Measurements from ENCODE around the gene MRPS7.
"Not testable (repeated sequence)": the region's sequence is repeated elsewhere in the genome, so short reads cannot be mapped to it uniquely, and the experiment has no call there.

Gene MRPS7

DNA sequence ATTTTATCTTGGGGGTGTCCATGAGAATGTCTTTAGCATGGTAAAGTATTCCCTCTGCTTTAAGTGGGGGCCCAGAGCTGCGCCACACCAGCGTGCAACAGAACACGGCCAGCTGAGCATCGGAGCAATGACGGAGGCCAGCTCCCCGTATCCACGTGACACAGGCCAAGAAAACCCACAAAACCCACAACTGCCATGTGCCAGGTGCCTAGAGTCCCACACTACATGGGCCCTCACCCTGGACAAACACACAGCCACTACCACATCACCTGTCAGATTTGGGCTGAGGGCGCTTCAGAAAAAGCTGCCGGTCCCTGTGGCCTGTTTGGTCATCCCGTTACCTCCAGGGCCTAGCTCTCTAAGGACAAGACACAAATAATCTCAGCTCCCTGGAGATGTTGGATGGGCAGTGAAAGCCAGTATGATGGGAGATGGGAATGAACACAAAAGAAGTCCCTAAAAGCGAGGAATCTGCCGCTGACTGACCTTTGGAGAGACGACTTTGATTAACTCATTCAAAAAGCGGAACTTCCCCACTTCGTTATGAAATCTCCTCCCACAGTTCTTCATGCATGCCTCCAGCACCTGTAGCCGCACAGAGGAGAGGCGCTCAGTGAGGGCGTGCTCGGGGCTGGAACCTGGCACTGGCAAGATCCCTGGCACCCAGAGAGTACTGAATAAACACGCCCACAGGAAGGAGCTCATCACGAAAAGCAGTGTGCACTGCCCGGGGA, 17.4 kb upstream of the MRPS7 start:
- DNase-seq (ENCODE audit: low spot score): no peak

DNA sequence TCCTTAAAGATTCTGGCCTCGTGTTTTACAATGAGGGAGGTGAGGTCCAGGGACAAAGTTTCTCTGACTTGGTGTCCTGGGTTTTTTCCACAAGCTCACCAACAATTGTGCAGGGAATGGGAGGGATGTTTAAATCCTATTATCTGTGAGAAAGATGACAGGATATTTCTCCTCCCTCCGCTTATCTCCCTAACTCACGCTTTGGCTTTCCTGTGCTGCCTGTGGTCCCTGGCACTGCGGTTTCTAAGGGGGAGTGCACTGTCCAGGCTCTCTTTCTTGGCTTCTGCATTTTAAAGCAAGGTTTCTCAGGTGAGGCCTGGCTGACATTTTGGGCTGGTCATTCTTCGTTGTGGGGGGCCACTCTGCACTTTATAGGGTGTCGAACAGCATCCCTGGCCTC, 16.7 kb upstream of the MRPS7 start:
- DNase-seq (ENCODE audit: low spot score): no peak

DNA sequence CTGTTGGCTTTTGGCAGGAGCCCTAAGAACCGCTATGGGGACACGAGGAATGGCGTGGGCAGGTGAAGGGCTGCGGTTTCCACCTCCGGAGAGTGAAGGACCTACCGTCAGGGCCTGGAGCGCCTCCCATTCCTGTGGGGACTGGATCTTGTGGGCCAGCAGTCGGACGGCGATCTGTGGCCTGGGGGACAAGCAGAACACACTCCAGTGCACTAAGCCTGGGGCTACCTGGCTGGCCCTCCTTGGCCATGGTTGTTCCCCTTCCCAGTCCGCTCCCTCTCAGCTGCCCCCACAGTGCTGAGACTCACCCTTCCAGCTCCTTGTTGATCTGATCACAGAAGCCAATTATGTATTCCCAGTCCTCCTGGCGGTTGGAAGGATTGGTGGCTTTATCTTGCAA, 15.3 kb upstream of the MRPS7 start:
- DNase-seq (ENCODE audit: low spot score): no peak

DNA sequence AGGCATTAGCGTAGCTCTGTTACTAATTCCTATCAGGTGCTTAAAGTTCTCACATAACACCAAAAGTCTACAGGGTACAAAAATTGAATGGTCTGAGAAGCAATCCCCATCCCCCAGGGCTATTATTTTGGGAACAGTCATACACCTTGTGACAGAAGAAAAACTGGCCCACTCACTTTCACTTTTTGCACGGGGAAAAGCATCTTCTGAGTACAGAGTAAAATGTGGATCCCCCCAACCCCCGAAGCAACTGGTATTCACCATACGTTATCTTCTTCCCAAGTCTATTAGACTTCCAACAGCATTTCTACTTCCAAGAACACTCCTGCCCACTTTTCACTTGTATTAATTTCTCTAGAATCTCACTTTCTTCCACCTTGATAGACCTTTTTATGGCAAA, 12.1 kb upstream of the MRPS7 start:
- no peak for DNase-seq (ENCODE audit: low spot score)

DNA sequence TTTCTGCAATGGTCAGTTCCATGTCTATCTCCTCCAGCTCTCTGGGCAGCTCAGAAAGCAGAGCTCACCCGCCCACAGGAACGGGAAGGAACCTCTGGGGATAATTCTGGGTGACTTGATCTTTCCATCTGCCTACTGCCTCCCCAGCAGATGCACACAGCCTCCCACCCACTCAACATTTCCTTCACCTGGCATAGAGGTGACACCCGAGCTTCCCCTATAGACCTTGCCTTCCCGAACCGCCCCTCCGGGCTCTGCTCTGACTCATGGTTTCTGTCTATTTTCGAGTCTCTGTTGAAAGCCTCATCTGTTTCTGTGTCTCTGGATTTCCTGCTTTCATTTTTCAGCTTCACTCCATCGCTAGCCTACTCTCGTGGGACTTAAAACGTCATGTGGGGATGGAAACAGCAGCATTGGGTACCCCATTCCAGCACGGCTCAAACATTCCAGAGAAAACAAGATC, 11.6 kb upstream of the MRPS7 start:
- no peak for DNase-seq (ENCODE audit: low spot score)

DNA sequence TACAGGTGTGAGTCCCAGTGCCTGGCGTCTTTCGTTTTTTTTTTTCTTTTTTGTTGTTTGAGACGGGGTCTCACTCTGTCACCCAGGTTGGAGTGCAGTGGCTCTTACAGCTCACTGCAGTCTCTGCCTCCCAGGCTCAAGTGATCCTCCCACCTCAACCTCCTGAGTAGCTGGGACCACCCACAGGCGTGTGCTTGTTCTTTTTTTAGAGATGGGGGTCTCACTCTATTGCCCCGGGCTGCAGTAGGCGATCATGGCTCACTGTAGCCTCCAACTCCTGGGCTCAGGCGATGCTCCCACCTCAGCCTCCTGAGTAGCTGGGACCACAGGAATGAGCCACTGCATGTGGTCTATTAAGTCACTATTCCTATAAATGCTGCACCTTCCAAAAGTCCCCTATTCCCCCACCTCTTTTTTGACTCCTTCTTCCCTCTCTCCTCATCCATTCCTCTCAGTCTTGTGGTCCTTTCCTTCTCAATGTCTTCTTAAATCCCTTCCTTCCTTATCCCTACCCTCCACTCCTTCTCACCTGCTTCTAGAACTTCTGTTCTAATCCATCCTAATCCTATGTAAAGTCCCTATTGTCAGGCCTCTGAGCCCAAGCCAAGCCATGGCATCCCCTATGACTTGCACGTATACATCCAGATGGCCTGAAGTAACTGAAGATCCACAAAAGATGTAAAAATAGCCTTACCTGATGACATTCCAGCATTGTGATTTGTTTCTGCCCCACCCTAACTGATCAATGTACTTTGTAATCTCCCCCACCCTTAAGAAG, 9.5 kb upstream of the MRPS7 start:
- no peak for DNase-seq (ENCODE audit: low spot score)

DNA sequence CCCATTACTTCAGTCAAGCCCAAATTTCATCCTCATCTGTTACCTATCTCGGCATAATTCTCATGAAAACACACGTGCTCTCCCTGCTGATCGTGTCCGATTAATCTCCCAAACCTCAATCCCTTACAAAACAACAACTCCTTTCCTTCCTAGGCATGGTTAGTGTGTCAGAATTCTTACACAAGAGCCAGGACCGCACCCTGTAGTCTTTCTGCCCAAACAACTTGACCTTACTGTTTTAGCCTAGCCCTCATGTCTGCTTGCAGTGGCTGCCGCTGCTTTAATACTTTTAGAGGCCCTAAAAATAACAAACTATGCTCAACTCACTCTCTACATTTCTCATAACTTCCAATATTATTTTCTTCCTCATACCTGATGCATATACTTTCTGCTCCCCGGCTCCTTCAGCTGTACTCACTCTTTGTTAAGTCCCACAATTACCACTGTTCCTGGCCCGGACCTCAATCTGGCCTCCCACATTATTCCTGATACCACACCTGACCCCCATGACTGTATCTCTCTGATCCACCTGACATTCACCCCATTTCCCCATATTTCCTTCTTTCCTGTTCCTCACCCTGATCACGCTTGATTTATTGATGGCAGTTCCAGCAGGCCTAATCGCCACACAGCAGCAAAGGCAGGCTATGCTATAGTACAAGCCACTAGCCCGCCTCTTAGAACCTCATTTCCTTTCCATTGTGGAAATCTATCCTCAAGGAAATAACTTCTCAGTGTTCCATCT, 5.6 kb upstream of the MRPS7 start:
- not testable (repeated sequence) for DNase-seq (ENCODE audit: low spot score)

DNA sequence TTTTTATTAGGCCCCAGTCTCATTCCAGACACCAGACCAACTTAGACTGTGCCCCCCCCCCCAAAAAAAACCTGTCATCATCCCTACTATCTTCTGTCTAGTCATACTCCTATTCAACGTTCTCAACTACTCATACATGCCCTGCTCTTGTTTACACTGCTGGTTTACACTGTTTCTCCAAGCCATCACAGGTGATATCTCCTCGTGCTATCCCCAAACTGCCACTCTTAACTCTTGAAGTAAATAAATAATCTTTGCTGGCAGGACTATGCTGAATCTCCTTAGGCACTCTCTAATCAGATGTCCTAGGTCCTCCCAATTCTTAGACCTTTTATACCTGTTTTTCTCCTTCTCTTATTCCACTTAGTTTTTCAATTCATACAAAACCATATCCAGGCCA, 4.5 kb upstream of the MRPS7 start:
- not testable (repeated sequence) for DNase-seq (ENCODE audit: low spot score)

DNA sequence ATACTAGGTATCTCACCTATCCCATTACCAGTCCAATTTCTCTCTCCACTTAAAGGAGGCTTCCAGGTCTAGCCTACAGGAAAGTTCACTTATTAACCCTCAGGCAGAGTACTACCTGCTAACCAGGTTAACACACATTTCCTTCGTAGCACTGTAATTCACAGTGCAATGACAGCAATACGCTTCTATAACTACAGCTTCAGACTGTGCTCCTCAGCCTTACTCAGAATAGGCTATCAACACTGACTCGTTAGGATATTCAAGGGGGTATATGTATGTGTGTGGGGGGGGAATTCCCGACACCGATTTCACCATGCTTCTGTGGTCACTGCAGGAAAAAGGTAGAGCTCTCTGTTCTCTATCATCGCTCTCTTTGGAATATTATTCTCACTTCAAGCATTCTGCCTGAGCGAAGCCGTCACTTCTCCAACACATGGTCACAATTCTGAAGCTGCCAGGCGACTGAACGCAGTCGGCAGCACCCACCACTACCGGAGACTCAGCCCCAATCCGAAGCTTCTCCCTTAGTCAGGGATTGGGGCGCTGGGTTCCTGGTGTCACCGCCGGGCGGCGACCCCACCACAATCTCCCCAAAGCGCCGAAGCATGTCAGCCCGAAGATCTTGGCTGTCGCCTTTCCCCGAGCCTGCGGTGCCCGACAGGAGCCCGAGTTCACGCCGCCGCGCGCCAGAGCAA, 891 bp upstream of the MRPS7 start:
- no peak for DNase-seq (ENCODE audit: low spot score)

DNA sequence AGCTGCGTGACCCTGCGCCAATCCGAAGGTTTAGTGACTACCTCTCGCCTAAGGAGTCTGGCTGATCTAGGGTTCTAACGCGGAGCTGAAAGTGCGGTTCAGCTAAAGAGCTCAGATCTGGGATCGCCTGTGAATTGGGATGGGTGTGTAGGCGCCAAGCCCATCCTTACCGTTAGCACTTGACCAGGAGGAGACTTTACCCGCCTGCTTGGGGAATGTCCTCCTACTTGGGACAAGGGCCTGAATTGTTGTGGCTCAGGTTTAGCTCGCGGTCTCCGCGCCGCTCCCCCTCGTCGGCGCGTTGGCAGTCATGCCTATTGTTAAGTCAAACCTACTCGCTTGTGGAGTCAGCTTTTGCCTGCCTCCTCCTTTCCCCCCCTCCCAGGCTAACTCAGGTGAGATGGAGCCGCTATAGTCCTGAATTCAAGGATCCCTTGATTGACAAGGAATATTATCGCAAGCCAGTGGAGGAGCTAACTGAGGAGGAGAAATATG, 480 bp downstream of the MRPS7 start:
- no peak for DNase-seq (ENCODE audit: low spot score)

DNA sequence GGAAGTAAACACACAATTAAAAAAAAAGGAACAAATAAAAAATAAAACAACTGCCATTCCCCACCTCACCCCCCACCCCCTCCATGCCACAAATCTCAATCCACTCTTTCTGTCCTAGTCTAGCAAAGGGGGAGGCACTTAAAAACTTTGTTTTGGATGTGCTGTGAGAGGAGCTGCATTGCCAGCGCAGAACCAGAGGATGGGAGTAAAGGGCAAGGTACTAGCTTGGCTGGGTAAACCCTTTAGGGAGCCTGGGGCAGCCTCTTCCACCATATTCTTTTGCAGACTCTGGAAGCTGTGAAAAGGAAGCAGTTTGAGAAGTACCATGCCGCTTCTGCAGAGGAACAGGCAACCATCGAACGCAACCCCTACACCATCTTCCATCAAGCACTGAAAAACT, 1.4 kb downstream of the MRPS7 start:
- DNase-seq (ENCODE audit: low spot score): no peak

DNA sequence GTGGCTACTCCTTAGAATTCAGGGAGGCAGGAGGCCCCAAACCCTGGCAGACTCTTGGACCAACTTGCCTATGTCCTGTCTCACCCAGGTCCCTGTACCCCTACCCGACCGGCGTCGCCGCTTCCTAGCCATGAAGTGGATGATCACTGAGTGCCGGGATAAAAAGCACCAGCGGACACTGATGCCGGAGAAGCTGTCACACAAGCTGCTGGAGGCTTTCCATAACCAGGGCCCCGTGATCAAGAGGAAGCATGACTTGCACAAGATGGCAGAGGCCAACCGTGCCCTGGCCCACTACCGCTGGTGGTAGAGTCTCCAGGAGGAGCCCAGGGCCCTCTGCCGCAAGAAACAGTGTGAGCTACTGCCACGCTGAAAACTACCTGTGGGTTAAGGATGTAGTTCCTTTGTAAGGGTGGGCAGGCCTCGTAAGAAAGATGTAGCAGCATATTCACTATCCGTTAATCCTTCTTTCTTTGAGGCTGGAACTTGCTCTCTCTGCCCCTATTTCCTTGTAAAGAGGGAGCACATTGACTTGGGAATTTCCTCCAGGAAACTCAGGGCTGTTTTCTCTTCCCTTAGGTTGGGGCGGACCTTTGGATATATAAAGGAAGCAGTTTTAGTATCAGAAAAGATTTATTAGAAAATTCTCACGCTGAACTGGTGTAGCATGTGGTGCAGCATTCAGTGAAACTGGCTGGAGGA, 4.1 kb downstream of the MRPS7 start:
- no peak for DNase-seq (ENCODE audit: low spot score)

DNA sequence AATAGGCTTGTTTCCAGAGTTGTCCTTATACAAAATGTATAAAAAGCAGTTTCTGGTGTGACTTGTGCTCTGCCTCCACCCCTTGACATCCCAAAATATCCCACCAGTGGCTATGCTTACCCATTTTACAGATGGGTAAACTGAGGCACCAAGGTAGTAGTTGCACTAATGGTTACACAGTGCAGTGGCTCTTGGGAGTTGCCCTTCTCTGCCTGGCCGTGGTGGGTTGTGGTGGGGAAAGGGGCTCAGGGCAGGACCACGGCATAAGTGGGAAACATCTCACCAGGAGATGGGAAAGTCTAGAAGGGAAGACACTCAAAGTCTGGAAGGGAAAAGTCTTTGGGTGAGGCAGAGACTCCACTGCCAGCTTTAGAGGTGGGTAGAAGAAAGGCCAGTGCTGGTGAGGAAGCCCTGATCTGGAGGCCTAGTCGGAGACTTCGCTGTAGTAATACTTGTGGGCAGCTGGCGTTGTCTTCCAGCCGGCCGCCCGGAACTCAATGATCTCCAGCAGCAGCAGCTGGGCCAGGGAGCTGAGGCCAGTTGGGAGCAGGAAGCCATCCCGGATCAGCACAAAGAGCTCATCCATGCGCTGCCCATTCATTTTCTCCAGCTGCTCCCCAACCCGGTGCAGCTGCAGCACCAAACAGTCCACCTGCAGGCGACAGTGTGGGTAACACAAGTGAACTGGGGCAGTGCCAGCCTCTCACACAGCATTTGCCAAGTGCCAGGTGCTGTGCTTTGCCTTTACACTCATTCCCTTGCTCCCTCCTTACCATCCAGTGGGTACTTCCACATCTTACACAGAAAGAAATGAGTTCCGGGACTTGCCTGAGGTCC, 4.9 kb downstream of the MRPS7 start:
- no peak for DNase-seq (ENCODE audit: low spot score)

DNA sequence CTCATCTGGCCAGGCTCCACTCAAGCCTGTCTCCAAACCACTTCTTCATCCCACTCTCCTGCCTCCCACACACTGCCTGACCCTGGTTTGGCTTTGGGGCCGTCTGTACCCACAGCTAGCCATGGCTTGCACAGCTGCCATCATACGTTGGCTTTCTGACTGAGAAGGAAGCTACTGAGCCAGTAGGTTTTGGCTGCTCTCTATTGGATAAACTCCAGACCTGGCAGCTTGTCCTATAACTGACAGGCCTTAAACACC, 5.4 kb downstream of the MRPS7 start:
- DNase-seq (ENCODE audit: low spot score): no peak

DNA sequence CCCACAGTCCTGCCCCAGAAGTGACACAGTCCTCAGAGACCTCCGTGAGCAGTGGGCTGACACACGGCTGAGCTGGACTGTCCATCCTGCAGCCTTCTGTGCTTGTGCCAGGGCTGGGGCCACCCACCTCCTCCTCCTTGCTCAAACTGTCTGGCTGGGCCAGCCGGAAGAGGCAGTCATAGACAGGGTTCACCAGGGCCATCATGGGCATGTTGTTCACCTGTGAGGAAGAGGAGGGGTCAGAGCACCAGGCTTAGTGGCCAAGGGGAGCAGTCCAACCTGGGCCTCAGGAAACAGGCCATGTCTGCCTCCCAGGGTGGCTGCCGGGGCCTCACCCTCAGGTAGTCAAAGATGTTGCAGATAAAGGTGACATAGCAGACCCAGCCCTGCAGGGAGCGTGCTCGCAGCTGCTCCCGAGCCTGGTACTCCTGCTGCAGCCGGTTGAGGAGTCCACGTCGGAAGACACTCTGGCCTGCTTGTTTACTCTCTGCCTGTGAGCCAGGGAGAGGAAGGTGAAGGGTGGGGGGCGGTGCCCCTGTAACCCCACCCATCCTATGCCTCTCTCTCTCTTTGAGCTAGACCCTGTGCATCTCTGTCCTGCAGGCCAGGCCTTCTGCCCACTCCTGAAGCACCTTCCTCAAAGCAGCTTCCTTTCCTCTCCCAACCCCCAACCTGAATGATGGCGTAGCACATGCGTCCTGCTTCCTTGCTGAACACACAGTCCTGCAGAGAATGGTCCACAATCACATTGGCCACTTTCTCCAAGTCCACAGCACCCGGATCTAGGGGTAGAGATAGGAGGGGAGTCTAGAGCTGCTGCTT, 5.9 kb downstream of the MRPS7 start:
- no peak for DNase-seq (ENCODE audit: low spot score)

DNA sequence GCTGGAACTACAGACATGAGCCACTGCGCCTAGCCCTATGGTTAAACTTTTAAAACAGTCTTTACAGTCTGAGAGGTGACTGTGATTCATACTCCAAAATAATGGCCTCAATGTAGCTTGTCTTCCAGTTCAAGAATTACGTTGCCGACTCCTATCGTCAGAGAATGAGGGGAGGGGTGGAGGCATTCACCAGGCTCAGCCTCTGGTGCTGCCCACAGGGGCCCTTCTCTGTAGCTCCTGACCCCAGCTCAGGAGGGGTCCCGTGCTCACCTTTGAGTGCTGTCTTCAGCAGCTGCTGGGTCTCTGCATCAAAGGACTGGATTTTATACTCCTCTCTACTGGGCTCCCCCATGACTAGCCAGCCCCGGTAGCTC, 8.2 kb downstream of the MRPS7 start:
- no peak for DNase-seq (ENCODE audit: low spot score)

DNA sequence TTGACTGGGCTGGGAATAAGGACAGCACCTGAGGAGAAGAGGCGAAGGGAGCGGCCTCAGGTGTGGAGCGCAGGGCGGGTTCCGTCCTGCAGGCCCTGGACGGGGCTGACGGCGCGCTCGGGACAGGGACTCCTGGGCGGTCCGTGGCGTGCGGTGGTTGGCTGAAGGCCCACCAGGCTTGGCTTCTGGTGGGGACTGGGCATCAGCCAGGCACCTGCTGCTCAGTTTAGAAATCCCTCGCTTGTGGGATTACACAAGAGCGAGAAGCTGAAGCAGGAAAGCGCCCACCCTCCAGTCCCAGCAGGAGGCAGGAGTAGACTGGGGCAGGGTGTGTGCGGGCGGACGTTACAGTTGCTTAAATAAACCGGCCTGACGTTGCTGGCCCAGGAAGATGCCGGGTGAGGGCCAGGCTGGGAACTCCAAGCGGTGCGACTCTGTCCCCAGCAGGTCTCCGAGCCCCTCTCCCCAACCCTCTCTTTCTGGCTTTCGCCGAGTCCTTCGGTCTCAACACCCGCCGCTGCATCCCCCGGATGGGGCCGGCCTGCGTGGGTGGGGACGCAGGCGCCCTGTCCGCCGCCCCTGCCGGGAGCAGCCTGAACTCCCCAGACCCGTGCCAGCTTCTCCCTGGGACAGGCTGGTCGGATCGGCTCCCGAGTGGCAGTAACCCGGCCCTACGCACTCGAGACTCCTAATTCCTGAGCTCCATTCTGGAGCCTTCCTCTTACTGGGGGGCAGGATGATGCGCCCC, 8.7 kb downstream of the MRPS7 start:
- DNase-seq (ENCODE audit: low spot score): peak; percentile 90

DNA sequence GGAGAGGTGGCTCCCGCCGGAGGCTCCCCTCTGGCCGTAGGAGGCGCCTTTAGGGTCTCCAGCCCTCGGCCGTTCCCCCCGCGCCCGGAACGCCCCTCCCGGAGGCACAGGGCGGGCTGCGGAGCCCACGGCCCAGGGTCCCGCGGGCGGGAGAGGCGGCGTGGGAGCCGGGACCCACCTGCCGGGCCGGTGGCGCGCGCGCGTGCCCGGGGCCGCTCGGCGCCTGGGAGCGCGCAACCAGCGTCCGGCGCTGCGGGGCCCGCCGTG, 9.2 kb downstream of the MRPS7 start, which contains the start of gene MIF4GD:
Gene MIF4GD, minus strand, starts transcription at position 266 of the 267 bp plus-strand sequence. CDS start 1,036 bp downstream, outside the sequence.
- DNase-seq (ENCODE audit: low spot score): no peak

DNA sequence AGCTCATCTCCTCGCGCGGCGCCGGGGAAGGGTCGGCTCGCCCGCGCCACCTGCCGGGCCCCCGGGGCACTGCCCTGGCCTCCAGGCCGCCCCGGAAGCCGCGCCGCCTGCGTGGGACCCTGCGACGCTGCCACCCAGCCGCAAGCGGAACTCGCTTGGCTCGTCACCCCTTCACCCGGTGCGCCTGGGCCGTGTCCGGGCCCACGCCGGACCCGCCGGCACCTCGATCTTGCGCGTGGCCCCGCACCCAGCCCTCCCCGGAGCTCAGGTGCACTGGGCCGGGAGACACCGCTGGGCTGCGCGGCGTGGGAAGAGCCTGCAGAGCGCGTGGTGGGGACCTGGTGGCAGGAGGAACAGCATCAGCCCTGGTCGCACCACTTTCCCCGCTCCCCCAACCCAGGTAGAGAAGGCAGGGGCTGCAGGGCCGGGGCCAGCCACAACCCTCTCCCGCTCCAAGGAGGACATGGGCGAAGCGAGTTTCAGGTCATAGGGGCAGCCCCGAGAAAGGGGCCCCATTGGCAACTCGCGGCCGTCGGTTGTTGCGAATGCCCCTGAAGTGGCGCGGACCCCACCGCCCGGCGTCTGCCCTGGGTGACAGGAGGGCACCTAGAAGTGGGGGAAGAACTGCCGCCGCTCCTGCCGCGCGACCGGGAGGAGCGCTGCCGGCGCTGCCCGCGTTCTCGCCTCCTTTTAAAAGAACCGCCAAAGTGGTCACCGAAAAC, 9.7 kb downstream of the MRPS7 start:
- peak; percentile 100 for DNase-seq (ENCODE audit: low spot score)

Data from D341Med (cell line).